Measurements from ENCODE around the gene PPP1CB. TPM values are rescaled to one million over a fixed set of nuclear protein-coding genes. Genes with fewer than 3 reads are reported as not detected.
"Not testable (repeated sequence)": the region's sequence is repeated elsewhere in the genome, so short reads cannot be mapped to it uniquely, and the experiment has no call there.

Gene PPP1CB
- total and polyA plus RNA-seq, 11 donors = 128 to 496 (median 404) TPM

DNA sequence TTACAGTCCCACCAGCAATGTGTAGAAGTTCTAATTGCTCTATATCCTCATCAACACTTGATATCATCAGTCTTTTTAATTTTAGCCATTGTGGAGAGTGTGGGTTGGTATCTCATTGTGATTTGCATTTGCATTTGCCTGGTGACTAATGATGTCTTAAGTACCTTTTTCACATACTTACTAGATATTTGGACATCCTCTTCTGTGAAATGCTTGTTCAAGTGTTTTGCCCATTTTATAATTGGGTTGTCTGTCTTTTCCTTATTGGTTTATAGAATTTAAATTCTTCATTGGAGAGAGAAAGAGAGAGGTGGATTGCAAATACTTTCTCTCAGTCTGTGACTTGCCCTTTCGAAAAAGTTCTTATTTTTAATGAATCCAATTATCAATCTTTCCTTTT, 14.0 kb upstream of the PPP1CB start:
- peaks cover 0 to 20% (median 7%) of the 10 kb centered on the region in 12 donors for H3K4me1 ChIP-seq
- no peaks in the 10 kb centered on the region for H3K36me3 ChIP-seq
- intact Hi-C loops (cut with DNase I) = loop anchor here in 1 of 10 donors (5.0 kb wide), 1 partner anchor 50 kb away; no protein-coding TSS in a partner anchor
- TF ChIP-seq CTCF (IDR thresholded peaks at IDR 0.05) (no peak), POLR2A (IDR thresholded peaks at IDR 0.05) (no peak)
- H3K27me3 ChIP-seq = no peaks in the 10 kb centered on the region
- DNase-seq (no peak), ATAC-seq (no peak)
- H3K4me3 ChIP-seq = no peak overlapping the region
- 95 to 100% (median 97%) methylated on average over 1 of the region's 1 CpG for WGBS, 4 donors
- peaks cover 0 to 19% (median 8%) of the 10 kb centered on the region in 12 donors for H3K9me3 ChIP-seq
- no peak overlapping the region for H3K27ac ChIP-seq

DNA sequence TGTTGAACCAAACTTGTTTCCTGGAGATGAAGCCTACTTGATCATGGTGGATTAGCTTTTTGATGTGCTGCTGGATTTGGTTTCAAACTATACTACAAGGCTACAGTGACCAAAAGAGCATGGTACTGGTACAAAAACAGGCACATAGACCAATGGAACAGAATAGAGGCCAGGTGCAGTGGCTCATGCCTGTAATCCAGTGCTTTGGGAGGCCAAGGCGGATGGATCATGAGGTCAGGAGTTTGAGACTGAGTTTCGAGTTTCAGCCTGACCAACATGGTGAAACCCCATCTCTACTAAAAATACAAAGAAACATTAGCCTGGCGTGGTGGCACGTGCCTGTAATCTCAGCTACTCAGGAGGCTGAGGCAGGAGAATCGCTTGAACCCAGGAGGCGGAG, 9.0 kb upstream of the PPP1CB start:
- WGBS, 4 donors = 95 to 99% (median 97%) methylated on average over 6 of the region's 6 CpGs
- H3K4me1 ChIP-seq = peaks cover 0 to 12% (median 1%) of the 10 kb centered on the region in 12 donors
- H3K27me3 ChIP-seq; H3K36me3 ChIP-seq; H3K9me3 ChIP-seq; H3K4me3 ChIP-seq; intact Hi-C loops (cut with DNase I); ATAC-seq; DNase-seq; H3K27ac ChIP-seq: not testable (repeated sequence)

- Histone ChIP-seq H3K4me1 (peaks cover 0 to 22% (median 7%) of the 10 kb centered on the region in 12 donors), H3K36me3 (no peaks in the 10 kb centered on the region)
Observed at GRCh38 chr2:28745225-28745624, 6.4 kb upstream of the PPP1CB start.

DNA sequence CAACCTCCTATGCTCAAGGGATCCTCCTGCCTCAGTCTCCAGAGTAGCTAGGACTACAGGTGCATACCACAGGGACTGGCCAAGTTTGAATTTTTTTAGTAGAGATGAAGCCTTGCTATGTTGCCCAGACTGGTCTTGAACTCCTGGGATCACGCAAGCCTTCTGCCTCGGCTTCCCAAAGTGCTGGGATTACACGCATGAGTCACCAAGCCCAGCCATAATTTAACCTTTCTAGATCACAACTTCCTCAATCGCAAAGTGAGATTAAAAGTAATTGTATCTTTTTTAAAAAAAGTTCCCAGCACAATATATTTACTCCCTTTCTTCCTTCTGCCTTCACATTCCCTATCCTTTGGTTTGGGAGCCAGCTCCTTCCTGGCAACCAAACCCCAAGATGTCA, 5.8 kb upstream of the PPP1CB start:
- intact Hi-C loops (cut with DNase I) = loop anchor here in 1 of 10 donors (5.0 kb wide), 1 partner anchor 39 kb away; no protein-coding TSS in a partner anchor
- H3K36me3 ChIP-seq = no peaks in the 10 kb centered on the region

More at GRCh38 chr2:28745225-28745624, 6.4 kb upstream of the PPP1CB start:
- peak; percentile 21 to 62 (median 54) for ATAC-seq
- Histone ChIP-seq H3K9me3 (no peaks in the 10 kb centered on the region), H3K27me3 (no peaks in the 10 kb centered on the region), H3K27ac (peak overlapping the region in 6 of 12 donors; percentile 1 to 56 (median 15)), H3K4me3 (no peak overlapping the region)
- intact Hi-C loops (cut with DNase I) = loop anchor here in 1 of 10 donors (5.0 kb wide), 1 partner anchor 38 kb away; no protein-coding TSS in a partner anchor
- TF ChIP-seq POLR2A (IDR thresholded peaks at IDR 0.05) (no peak), CTCF (IDR thresholded peaks at IDR 0.05) (no peak)
- WGBS, 4 donors = 37 to 61% (median 50%) methylated on average over 2 of the region's 2 CpGs
- DNase-seq = no peak

More for the DNA sequence above, 5.8 kb upstream of the PPP1CB start:
- Histone ChIP-seq H3K4me3 (no peak overlapping the region), H3K9me3 (no peaks in the 10 kb centered on the region), H3K4me1 (peaks cover 0 to 28% (median 14%) of the 10 kb centered on the region in 12 donors), H3K27me3 (no peaks in the 10 kb centered on the region), H3K27ac (peak overlapping the region in 4 of 12 donors; percentile 15 to 56 (median 30))
- no peak for DNase-seq
- ATAC-seq = no peak
- TF ChIP-seq CTCF (IDR thresholded peaks at IDR 0.05) (no peak), POLR2A (IDR thresholded peaks at IDR 0.05) (no peak)
- WGBS, 4 donors = 87 to 94% (median 92%) methylated on average over 4 of the region's 4 CpGs

Data from heart left ventricle (tissue), 16 donors.